GM12874 (cell line): ENCODE data around the gene RALGDS.

Source experiments
- TF ChIP-seq, protein P1 (sequence below): IDR thresholded peaks from 2 replicates; pipeline ENCODE4 v1.5.1; 2011; ENCODE audit warnings: low read depth, mild to moderate bottlenecking, control low read depth, low read length, moderate library complexity; ENCODE audit not compliant: insufficient read depth

The RALGDS gene

DNA sequence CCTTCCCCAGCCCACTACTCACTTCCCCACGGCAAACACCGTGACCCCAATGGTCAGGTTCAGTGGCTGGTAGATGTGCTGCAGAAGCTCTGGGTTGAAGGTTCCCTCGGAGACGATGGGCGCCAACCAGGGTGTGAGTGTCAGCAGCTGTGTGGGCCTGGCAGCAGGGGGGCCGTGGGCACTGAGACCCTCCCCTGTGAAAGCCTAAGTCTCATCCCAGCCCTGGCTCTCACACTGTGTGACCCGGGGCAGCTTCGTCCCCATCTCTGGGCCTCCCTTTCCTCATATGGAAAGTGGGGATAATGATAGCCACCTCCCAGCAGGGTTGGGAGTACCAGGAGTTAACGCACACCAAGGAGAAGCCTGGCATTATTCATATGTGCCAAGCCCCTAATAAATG lies 34.1 kb upstream of the RALGDS start:
- TF ChIP-seq, protein P1, sequence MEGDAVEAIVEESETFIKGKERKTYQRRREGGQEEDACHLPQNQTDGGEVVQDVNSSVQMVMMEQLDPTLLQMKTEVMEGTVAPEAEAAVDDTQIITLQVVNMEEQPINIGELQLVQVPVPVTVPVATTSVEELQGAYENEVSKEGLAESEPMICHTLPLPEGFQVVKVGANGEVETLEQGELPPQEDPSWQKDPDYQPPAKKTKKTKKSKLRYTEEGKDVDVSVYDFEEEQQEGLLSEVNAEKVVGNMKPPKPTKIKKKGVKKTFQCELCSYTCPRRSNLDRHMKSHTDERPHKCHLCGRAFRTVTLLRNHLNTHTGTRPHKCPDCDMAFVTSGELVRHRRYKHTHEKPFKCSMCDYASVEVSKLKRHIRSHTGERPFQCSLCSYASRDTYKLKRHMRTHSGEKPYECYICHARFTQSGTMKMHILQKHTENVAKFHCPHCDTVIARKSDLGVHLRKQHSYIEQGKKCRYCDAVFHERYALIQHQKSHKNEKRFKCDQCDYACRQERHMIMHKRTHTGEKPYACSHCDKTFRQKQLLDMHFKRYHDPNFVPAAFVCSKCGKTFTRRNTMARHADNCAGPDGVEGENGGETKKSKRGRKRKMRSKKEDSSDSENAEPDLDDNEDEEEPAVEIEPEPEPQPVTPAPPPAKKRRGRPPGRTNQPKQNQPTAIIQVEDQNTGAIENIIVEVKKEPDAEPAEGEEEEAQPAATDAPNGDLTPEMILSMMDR: no peak

DNA sequence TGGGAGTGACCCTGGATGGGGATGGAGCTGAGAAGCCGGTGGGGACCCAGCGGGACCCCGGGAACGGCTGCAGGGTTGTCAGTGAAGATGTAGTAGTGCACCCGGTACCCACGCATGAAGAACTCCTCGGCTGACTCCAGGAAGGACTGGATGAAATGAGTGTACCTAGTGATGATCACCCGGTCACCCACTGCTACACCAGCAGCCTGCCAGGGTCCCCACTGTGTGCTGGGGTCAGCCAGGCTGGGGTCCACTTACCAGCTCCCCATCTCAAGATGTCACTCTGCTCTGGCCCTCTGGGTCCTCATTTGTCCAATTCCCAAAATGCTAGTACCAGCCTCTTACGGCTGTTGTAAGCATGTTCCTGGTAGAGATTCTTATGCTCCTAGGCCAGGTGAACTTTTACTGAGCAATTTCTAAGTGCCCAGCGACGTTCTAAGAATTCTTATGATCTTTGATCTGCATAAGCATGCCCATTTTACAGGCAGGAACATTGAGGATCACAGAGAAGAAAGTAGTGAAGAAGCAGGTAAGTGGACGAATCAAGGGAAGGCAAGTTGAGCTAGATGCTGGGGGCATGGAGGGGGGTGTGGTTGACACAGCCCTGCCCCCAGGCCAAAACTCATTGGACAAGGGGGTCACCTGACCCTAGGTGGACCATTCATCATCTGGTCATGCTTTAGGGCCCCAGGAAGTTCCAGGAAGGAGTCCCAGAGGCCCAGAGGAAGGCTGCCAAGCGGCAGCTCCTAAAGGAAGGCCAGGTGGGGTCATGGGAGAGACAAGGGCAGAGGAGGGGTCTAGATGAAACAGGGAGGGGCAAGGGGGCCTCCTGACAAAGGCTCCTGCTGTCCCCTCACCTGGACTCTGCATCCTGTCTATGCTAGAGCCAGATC lies 33.3 kb upstream of the RALGDS start:
- TF ChIP-seq, protein P1: no peak

DNA sequence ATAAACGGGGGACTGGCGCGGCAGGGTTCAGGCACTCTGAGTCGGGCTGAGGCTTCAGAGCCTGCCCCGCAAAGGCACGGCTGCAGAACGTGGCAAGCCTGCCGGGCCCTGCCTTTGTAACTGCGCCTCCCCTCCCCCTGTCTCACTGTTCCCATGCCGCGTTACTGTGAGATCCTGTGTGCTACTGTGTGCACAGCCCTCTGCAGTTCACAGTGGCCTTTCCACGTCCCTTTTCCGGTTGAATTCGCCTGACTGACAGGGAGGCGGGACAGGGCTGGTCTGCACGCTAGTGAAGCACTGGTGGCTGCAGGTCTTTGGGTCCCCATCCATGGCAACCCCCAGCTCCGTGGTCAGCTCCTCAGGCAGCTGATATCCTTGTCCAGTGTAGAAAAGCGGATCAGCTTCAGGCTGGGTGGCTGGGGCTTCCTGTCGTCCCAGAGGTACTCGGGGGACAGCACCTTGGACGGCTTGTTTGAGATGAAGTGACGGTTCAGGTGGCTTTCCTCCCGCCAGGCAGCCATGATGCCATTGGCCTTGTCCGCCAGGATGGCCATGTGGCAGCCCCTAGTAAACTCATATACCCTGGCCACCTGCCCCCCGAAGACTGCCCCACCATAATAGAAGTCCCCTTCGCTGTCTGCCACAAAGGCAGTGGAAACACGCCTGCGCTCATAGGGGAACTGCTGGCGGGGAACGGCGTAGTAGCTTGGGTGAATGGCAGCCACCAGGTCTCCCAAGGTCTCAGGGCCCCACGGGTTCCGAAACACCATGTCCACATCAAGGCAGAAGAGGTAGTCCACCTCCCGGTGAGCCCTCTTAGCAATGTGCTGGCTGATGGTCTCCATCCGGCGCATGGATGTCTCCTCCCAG lies 32.4 kb upstream of the RALGDS start:
- TF ChIP-seq, protein P1: no peak

DNA sequence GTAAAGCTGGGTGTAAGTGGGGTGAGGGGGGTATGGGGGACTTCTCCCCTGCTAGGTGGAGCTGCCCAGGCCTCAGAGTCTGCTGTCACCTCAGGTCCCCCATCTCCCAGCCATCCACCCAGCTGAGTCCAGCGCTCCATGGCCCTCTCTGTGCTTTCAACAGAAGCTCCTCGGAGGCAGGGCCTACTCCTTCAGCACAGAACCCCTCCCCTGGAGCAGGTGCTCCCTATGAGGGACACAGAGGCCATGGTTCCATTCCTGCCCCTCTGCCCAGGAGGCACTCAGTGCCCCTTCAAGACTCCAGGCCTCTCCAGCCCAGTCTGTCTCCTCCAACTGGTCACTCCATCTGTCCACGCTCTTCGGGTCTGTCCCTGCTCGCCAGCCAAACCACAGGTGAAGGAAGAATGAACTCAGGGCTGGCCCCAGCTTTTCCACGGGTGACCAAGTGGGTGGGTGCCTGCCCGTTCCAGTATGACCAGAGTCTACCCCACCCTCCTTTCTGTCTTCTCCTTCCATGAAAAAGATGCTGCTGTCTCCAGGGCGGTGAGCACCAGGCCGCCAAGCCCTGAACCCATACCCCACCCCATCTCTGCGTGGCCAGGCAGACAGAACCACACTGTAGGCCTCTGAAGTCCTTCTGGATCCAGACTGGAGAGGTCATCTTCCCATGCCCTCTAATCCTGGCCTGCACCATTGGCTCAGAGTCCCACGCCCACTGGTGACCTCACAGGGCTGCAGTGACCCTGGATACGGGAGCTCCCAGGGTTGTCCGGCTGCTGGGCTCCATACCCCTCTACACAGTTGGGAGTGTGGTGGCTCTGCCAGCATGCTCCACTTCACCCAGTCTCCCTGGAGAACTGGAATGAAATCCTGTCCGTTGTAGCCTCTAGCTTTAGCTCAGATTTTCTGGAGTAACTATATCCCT lies 30.8 kb upstream of the RALGDS start:
- TF ChIP-seq, protein P1: no peak

DNA sequence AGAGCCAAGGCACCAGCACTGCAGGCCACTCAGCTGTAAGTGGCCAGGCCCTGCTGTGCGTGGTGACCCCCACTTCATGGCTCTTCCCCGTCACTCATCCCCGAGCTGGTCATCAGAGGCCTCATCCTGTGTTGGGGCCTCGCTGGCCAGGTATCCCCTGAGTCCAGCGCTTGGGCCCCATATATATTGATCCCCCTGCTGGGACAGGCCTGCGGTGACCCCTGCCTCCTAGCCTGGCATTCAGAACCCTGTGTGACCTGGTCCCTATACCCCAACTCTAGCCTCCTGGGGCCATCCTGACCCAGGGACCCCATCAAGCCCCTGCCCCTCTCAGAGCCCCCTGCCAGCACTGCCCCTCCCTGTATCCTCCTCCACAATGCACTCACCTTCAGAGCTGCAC lies 30.0 kb upstream of the RALGDS start:
- TF ChIP-seq, protein P1: no peak

DNA sequence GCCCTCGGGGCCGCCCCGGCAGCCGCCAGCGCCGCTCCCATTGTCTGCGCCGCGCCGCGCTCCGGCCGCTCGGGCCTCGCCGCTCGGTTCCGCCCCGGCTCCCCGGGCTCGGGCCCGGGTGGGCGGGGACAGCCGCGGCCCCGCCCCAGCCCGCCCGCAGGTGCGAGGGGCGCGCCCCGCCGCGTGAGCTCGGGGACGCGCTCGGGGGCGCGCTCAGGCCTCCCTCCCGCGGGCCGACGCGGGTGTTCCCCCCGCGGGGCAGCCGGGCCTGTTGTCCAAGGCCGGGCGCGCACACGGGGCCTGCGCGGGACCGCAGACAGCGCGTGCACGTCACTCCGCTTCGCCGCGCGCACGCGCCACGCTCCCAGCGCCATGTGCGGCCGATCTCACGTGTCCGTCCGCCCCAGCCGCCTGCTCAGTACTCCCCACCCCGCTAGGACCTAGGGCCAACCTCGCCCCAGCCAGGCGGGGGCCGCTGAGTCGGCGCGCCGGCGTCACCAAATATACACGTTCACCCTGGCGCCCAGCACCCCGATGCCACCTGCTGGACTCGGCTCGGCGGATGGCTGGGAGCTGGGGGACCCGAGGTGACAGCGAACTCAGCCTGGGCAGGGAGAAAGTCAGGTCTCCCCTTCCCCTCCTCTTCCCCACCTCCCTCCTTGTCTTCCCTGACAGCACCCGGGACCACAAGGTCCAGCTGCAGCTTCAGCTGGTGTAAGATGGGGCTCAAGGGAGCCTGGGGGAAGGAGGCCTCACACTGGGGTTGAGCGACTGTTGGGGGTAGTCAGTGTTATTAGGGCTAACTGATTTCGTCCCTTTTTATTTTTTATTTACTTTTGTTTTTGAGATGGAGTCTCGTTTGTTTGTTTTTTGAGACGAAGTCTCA lies 28.3 kb upstream of the RALGDS start:
- TF ChIP-seq, protein P1: peak; percentile 43
